NCI-H1048 (cell line): ENCODE results near the gene DNAH2.

Source experiments
- DNase-seq: peaks from one replicate; lab custom pipeline; 2025; lab: John Stamatoyannopoulos, UW

DNAH2 gene

DNA sequence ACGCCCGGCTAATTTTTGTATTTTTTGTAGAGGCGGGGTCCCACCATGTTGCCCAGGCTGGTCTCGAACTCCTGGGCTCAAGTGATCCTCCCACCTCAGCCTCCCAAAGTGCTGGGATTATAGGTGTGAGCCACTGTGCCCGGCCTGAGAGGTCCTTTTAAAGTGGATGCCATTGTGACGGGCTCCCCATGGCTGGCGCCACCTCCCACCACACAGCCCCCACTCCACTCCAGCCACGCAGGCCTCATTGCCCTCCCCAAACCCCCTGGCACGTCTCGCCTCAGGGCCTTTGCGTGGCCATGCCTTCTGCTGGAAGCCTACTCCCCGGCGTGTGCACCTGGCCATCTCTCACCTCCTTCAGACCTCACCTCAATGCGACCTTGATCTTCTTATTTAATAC lies 104.6 kb downstream of the DNAH2 start:
- DNase-seq = no peak

DNA sequence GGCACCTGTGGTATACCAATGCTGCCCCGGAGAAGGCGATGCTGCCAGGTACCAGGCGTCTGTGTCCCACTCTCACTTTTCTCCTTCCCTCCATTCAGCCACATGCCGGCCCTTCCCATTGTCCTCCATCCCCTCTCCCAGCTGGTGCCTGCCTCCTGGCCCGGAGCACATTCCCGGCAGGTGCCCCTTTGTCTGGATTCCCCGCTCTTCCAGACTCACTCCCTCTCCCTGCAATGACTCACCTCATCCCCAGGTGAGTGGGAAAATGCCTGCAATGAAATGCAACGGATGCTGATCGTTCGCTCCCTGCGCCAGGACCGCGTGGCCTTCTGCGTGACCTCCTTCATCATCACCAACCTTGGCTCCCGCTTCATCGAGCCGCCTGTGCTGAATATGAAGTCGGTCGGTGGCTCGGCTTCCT lies 106.0 kb downstream of the DNAH2 start:
- no peak for DNase-seq

DNA sequence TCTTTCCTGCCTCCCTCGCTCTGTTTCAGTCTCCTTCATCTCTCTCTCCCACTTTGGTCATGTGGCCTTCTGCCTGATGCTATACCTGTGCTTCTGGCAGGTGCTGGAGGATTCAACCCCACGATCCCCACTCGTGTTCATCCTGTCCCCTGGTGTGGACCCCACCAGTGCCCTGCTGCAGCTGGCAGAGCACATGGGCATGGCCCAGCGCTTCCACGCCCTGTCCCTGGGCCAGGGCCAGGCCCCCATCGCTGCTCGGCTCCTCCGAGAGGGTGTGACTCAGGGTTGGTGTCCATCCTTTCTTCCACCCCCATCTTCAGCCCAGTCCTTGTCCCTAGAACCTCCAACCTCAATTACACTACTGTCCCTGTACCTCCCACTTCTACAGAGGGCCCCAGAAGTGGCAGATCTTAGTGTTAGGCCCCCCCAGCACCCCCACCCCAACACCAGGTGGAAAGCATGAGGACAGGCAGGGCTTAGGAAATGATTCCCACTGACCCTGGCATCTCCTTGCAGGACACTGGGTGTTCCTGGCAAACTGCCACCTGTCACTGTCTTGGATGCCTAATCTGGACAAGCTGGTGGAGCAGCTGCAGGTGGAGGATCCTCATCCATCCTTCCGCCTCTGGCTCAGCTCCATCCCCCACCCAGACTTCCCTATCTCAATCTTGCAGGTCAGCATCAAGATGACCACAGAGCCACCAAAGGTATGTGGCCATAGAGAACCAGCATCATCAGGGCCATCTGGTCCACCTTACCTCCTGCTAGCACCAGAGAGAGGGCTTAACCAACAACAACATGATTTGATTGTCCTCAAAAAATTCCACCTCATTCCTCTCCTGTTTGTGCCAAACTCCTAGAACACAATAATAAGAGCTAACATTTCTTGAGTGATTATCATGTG lies 106.7 kb downstream of the DNAH2 start:
- no peak for DNase-seq

DNA sequence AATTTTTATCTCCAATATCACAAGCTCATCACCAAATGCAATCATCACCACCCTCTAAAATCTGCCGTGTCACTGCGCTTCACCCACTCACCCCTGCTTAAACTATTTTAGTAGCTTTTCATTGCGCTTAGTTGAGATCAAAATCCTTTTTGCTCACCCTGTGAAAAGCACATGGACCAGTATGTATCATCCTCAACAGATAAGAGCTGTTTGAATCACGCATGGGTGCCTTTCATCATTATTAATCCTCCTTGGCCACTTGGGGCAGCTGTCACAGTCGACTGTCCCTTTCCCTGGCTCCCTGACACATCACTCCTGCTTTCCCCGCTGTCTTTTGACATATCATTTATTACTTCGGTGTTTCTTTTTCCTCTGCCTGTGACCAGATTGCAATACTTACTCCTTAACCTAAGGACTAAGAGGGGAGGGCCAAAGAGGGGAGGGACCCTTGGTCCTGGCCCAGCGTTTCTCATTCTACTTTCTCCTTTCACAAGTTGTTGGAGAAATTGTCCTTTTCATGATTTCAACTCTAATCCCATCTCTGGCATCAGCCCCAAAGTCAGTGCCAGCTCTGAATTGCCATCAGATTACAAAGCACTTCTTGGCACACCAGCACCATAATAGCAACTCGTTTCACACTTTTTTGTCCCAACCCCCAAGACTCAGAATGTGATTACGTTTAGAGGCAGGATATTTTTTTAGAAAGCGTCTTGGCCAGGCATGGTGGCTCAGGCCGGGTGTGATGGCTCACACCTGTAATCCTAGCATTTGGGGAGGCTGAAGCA lies 107.9 kb downstream of the DNAH2 start:
- no peak for DNase-seq

DNA sequence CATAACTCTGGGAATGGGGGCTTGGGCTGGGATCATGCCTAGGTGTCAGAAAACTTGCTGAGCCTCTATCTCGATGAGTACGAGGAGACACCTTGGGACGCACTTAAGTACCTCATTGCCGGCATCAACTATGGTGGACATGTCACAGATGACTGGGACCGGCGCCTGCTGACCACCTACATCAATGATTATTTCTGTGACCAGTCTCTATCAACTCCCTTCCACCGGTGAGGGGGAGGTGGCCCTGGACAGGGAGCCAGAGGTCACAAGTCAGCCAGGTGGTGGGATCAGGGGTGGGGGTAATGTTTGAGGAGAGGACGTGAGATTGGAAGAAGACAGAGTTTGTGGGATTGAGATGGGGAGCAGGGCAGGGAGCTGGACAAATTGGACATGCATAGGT lies 113.1 kb downstream of the DNAH2 start:
- no peak for DNase-seq

DNA sequence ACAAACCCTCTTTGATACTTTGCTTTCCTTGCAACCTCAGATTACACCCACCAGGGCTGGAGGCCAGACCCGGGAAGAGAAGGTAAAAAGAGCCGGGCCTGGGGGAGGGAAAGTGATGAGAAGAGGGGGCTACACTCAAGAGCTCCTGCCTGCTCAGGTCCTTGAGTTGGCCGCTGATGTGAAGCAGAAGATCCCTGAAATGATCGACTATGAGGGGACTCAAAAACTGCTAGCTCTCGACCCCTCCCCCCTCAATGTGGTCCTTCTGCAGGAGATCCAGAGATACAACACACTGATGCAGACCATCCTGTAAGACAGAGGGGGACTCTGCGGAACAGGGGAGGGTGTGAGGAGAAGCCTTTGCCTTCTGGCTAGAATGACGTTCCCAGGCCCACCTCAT lies 113.7 kb downstream of the DNAH2 start:
- DNase-seq = no peak

DNA sequence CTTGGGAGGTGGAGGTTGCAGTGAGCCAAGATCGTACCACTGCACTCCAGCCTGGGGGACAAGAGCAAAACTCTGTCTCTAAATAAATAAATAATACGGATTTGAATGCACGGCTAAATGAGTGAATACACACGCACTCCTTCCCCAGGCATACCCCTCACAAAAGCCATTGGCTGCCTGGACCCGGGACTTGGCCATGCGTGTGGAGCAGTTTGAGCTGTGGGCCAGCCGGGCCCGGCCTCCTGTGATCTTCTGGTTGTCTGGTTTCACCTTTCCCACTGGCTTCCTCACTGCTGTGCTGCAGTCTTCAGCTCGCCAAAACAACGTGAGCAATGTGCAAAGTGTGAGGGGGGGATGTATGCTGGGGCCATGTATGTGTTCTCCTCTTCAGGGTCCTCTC lies 114.9 kb downstream of the DNAH2 start:
- no peak for DNase-seq

DNA sequence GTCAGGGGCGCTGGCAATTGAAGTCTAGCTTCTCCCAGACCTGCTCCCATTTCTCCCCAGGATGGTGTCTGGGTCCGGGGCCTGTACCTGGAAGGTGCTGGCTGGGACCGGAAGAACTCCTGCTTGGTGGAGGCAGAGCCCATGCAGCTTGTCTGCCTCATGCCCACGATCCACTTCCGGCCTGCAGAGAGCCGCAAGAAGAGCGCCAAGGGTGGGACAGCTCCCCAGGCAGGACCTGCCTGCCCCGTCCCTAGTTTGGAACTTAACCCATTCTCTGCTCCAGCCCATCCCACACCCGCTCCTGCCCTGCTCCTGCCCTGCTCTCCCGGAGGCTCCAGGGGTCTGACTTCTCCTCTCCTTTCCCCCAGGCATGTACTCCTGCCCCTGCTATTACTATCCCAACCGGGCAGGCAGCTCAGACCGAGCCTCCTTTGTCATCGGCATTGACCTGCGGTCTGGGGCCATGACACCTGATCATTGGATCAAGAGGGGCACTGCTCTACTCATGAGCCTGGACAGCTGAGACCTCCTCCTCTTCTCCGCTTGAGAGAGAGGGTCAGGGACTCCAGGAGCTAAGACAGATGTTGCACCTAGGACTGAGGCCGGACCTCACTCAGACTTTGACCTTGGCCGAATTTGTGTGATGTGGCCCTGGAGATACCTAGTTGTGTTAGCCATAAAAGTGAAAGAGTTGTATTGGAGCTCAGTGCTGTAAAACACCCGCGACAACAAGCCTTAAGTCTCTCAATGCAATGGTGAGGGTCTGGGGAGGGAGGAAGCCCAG lies 115.7 kb downstream of the DNAH2 start:
- no peak for DNase-seq

DNA sequence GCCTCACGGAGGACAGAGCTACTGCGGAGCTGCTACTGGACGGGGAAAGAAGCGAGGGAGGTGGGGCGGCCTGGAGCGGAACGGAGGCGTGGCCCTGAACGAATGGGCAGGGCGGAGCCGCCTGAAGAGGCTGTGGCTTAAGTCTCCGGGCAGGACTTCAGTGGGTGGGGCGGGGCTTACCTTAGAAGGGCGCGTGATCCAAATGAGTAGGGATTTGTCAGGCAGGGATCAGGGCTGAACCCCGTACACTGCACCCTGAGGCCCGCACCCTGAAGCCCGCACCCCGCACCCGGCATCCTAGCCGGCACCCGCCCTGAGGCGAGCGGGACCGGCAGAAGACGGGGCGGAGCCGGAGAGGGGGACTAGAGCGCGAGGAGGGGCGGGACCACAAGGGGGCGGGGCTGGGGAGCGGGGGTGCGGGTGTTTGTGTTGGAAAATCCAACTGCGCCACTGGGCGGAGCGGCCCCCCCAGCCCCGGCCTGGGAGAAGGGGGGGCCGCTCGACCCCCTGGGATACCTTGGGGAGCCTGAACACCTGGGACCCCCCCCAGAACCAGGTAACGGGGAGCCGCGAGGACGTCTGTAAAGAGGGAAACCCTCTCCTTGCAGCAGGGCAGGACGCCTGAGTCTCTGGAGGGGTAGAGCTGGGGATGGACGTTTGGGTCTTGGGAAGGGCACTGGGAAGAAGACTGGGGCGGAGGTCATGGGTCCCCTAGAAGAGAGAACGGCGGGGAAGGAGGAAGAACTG lies 116.4 kb downstream of the DNAH2 start, which contains the start of gene KDM6B:
Gene KDM6B (plus strand): TSS at position 423 of the 747 bp plus-strand sequence. CDS start 11,338 bp downstream, outside the sequence.
- peak; percentile 68 for DNase-seq

DNA sequence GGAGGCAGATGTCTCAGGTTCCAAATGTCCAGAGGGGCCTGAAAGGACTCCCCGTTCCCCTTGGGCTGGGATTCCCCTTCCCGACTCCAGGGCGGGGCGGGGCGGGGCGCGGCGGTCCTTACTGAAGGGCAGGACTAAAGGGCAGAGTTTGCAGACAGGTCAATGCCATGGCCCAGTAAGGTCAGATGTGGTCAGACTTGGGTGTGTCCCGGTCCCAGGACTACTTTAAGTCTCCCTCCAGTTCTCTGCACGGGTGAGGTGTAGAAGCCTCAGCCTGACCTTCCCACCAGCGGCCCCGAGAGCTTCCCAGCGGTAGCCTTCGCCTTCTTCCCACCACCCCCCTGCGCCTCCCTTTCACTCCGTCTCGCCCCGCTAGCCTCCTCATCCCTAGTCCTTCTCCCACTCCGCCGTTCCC lies 117.0 kb downstream of the DNAH2 start:
- DNase-seq = no peak

DNA sequence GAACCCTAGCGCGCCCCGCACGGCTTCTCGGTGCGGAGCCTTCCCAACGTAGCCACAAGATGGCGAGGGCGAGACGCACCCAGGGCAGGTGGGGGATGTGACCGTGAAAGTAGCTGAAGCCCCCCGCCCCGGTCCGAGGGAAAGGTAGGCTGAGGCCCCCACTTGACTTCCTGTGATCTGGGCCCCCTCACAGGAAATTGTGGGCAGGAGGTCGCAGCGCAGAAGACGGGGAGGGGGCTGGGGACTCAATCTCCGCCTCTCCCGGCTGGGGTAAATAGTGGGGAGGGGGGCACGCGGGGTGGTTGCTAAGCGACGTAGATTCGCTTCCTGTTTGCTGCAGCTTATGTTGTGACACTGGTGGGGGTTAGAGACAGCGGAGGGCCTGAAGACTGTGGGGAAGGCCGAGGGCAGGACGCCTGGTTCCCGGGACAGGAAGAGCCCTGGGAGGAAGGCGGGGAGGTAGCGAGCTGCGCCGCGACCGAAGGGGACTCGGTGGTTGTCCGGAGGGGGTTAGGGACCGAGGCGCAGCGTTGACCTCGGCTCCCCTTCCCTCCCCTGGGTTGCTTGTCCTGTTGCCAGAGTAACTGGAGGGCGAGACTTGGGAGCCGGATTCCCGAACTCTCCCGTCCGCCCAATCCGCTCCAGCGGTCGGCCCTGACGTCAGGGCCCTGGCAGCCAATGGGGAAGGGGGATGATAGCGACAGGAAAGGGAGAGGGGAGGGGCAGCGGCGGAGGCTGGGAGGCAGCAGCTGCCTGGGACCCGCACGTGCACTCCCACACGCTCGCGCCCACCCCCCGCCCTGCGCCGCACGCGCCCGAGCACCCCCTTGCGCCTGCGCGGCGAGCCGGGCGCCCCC lies 117.6 kb downstream of the DNAH2 start:
- peak; percentile 95 for DNase-seq

DNA sequence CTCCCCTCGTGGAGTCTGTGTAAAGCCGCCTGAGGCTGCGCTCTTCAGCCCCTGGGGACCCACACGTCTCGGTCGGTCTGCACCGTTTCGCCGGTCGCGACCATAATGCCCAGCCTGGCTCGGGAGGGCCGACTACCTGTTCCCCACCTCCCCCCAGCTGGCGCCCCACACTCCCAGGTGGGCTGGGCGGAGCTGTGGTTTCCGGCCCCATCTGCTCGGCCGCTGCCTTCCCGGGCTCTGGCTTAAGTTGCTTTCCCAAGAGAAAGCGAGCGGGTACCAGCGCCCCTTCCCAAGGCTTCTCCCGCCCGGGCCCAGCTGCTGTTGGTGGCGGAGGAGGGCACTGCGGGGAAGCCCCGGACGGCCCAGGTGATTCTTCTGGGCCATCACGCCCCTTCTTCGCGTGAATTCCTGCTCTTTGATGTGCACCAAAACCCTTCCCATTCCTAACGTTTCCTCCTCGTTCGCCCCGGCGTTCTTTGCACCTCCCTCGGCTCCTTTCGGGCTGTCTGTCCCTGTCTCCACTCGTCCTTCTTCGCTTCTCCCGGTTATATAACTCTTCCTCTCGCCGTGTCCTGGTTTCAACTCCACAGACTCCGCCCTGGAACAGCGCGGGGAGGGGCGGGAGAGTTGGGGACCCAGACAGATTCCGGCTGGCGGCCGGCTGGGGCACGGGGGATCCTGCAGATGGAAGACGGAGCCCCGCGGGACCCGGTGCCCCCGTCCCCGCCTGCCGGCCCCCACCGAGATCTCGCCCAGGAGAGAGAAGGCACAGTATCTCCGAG lies 118.5 kb downstream of the DNAH2 start:
- no peak for DNase-seq

DNA sequence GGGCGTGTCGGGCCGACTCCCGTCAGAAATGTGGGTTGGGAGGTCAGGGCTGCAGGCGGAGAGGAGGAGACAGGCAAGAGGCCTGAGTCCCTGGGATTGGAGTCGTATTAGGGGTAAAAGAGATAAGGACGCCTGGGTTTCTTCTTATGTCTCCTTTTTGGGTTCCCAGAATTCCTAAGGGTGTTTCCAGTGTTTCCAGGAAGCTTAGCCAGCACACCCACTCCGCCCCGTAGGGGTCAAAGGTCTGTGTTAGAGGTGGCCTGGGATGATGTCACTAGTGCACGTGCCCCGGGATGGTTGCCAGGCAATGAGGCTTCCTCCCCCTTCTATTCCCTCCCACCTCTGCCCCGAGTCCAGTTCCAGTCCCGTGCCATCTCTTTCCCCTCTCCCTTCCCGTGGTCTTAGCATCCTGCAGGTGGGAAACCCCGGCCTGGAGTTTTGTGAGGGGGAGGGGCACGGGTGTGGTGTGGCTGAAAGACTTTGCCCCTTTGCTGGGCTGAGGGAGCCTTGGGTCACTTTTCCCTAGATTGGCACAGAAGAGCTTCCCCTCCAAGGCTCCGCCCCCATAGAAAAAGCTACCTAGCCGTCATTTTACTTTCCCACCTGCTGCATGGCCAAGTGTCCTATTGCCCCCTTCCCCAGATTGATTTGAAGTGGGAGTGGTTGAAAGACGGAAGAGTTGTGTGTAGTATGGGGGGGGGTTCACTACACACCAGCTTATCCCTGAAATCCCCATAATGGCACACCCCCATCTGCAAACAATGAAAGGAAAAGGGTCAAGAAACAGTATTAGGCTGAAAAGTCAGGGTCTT lies 119.3 kb downstream of the DNAH2 start:
- peak; percentile 62 for DNase-seq

DNA sequence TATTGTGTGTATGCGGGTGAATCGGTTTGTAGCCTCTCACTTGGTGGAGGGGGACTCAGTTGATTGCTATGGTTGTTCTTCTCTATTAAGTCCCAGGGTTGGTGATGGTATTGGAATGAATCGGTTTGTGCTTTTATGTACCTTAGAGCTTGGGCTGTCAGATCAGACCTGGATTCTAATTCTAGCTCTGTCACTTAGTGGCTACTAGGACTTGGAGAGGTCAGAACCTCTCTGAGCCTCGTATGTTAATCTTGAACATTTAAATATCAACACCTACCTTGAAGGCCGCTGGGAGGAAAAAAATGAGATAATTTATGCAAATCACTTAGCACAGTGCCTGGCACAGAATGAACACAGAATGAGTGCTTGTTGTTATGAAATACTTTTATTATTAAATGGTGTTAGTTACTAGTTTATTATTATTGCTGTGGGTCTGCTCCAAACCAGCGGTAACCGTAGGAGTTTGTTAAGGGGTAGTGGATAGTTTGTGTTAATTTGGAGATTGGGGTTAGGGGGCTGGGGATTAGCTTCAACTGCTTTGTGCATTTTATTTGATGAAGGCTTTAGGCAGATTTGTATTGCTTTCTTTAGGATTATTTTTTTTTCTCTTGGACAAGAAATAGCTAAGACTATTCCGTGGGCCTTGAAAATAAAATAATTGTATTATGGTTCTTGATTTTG lies 120.0 kb downstream of the DNAH2 start:
- DNase-seq = no peak

DNA sequence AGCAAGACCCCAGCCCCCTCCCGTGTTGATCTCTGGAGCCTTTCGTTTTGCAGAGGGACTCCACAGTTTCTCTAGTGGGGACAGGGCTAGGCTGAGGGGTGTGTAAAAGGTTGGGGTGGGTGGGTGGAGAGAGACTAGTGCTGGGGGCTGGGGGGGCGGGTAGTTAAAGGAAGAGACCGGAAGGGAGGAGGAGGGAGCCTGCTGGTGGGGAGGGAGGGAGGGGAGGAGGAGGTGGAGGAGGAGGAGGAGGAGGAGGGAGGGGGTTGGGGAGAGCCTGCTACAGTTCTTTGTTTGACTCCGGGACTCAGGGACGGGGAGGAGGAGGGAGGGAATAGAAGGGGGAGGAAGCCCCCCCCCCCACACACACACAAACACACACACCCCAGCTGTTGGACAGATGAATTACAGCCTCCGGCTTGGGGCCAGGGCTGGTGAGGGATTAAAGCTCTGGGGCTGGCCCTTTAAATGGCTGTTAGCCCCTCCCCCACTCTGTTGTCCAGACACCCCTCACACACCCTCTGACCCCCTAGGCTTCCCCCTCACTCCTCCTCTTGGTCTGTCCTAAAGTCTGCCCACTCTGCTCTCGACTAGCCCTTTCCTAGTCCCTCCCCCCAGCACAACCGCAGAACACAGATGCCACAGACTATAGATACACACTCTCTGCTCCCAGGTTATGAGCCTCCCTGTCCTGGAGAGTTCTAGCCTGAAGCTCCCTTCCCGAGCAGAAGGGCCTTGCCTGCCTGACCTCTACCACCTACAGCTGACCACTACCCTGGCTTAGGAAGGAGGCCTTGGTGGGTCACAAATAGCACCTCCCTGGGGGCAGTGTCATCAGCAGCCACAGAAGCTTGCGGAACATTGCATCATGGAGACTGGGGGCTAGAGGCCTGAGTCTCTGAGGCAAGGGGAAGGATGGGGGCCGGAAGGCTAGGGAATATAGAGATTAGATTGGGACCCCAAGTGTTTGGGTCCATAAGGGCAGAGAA lies 120.8 kb downstream of the DNAH2 start:
- DNase-seq = no peak

DNA sequence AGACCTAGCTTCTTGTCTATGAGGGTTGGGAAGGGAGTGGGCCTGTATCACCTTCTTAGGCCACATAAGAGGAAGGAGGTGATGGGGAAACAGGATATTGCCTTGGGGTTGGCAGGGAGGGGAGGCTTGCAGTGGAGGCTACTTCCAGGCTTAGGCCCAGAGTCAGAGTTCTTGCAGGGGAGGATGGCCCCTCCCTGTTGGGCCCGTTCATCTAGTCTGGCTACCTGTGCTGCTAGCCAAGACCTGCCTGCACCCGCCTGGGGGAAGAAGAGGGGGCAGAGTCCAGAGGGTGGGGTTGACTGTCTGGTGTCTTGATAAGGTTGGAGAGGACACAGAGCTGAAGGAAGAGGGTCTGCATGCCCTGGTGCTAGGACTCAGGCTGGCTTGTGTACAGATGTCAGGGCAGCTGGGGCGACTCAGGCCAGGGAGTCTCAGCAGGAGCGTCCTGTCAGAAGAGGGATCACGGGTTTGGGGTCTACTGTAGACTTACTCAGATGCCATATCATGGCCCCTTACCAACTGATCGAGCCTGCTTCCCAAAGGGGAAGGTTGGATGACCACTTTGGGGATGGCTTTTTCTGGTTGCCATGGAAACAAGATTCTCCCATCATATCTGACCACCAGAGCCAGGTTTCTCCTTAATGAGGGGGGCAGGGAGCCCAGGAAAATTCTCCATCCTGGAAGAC lies 121.8 kb downstream of the DNAH2 start:
- no peak for DNase-seq
